HG02840 (cell line): ENCODE data around the gene MMP20.

Source experiments
- ATAC-seq: cut with Tn5 transposase; IDR thresholded peaks from one replicate; pipeline ENCODE4 v1.9.1; 2021; ENCODE audit warnings: mild to moderate bottlenecking, moderate library complexity, moderate number of reproducible peaks; ENCODE audit not compliant: unreplicated experiment, low FRiP score

The MMP20 gene

DNA sequence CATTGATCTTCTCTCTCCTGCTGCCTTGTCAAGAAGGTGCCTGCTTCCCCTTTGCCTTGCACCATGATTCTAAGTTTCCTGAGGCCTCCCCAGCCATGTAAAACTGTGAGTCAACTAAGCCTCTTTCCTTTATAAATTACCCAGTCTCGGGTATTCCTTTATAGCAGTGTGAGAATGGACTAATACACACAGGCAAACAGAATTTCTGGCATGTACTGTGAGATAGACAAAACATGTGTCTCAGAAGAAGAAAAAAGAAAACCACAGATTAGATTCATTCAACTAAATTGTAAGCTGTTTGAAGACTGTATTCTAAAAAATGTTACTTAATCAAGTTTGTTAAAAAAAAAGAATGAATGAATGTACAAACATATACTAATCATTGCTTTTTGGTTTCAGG lies 1.5 kb upstream of the MMP20 start:
- no peak for ATAC-seq

GRCh38 chr11:102623998-102624397 lies 1.1 kb downstream of the MMP20 start:
- no peak for ATAC-seq

GRCh38 chr11:102623128-102623527 lies 2.0 kb downstream of the MMP20 start:
- no peak for ATAC-seq

DNA sequence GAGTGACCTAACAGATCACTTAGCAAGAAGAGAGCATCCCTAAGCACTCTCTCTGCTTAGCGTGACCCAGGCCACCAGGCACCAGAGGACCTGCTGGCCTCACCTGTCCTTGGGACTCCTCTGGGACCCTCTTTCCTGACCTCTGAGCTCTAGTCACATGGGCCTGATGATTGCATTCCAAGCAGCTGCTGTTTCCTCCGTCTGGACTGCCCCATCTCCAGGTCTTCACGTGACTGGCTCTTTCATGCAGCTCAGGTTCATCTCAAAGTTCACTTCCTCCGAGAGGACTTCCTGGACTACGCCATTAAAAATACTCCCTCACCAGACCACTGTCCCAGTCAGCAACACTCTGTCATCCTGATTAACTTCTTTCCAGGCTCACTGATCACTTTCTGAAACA lies 2.9 kb downstream of the MMP20 start:
- ATAC-seq = no peak

DNA sequence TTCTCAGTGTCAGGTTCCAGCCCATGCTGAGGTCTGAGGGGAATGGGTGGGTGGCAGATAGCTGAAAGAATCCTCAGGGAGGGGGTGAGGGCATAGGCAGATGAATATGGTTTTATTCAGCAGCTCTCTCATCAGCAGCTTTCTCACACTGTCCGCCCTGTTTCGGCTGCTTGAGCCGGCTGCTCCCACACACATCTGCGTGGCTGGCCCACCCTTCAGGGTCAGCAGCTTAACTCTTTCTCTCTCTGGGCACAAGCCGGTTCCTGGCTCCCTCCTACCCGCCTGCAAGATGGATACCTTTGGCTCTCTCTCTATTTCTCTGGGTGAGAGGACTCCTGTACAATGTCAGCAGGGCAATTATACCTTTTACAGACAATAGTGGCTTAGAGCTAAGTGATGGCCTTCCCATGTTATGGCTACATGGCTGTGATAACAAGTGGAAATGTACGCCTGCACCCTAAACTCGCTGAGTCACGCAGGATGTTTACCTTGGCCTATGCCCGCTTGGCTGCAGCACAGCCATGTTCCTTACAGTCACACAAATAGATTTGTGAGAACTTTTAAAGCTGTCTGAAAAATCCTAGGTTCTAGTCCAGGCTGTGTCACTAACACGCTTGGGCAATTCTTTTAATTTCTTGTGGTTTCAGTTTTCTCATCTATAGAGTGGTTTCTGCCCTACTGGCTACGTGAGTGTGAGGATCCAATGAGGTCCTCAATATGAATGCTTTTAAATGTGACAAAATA lies 4.1 kb downstream of the MMP20 start:
- no peak for ATAC-seq

DNA sequence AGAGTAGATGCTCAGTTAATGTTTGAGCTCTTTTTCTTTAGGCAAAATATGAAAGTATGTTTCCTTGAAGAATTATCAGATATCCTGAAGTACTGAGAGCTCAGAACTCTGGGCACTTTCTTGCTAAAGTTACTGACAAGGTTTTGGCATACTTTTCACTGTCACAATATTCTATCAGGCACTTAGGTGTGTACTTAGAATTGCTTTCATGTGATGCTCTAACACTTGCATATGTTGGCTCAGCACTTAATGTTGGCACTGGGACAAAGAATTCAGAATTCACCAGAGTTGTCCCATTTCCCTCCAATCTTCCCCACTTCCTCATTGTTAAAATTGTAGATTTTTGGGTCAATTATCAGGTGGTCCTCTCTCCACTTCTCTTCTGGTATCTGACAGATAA lies 5.0 kb downstream of the MMP20 start:
- no peak for ATAC-seq

GRCh38 chr11:102617466-102618008 lies 7.6 kb downstream of the MMP20 start:
- no peak for ATAC-seq

DNA sequence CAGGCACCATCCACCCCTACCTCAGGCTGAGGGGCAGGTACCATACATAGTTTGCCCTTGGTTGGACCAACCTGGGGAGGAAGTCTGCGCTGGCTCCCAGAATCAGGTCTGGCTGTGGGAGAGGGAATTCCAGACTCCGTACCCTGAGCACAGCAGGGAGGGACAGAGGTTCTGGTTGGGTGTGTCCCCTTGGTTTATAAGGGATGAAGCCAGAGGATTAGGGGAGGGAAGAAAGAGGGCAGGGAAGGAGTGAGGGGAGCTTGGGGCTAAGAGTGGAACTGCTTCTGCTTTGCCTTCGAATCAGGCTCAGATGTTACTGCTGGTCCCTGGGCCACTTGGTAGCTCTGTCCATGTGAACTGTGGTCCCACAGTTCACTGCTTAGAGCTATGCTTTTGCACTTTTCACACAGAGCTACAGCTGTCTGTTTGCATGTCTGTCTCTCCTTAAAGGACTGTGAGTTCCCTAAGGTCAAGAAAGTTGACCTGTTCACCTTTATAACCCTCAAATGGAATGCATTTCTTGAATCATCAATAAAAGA lies 9.2 kb downstream of the MMP20 start:
- ATAC-seq = no peak

DNA sequence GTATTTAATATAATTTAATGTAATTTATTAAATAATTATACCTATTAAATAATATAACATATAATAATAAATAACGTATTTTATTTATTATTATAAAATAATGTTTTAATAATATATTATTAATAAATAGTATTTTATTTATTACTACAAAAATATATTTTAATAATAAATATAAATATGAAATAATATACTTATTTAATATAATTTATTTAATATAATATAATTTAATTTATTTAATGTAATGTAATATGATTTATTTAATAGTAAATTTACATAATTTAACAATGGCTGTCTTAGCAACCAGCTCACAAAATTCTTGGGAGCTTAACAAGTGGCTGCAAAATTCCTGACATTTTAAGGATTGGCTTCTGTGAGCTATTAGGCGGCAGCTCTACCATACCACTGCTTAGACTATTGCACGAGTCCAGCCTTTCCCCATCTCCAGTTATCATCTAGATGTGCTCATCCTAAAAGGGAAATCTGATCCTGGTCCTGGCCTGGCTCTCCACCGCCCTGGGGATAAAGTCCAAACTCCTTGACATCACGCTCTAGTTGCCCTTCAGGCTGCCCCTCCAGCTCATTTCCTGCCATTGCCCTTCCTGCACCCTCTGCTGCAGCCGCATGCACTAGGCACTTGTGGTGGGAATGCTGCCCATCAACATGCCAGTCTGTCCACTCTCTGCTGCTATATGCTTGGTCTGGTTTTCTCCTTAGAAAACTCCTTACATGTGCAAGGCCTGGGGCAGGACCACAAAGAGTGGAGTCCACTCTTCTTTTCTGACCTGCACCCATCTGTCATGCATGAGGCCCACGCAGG lies 9.8 kb downstream of the MMP20 start:
- no peak for ATAC-seq

GRCh38 chr11:102614485-102614884 lies 10.6 kb downstream of the MMP20 start:
- no peak for ATAC-seq

GRCh38 chr11:102614031-102614430 lies 11.1 kb downstream of the MMP20 start:
- ATAC-seq = no peak

DNA sequence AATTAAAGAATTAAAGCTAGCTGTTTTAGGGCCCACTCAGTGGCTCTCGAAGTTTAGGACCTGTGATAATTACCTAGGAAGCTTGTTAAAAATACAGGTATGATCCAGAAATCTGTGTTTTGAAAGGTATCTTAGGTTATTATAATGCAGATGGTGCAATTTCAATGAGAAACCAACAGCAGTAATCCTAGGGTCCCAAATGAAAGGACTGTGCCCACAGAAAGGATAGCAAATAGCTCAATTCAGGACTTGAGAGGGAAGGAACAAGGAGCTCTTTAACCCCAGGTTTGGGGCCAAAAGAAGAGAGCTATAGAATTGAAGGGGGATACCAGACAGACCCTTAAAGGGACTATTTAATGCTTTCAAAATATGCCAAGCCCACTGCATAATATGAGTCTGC lies 11.7 kb downstream of the MMP20 start:
- no peak for ATAC-seq

GRCh38 chr11:102611291-102611690 lies 13.8 kb downstream of the MMP20 start:
- no peak for ATAC-seq

- ATAC-seq = no peak
Observed at GRCh38 chr11:102610200-102610599, 14.9 kb downstream of the MMP20 start.

DNA sequence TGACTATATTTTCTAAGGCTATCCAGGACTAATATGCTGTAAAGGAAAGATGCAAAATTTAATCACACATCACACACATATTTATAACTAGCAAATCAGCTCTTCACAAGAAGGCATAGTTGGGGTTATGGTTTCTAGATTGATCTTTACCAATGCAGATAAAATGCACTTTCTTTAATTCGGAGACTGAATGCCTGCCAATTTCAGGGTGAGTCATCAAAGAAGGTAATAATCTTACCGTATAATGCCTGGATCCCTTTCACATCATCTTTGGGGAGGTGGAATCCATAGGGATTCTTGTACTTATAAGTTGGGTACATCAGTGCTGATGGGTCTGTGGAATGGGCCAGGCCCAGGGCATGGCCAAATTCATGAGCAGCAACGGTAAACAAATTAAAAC lies 16.4 kb downstream of the MMP20 start:
- ATAC-seq = no peak

- no peak for ATAC-seq
Observed at GRCh38 chr11:102604875-102605274, 20.3 kb downstream of the MMP20 start.

- no peak for ATAC-seq
Observed at GRCh38 chr11:102604011-102604410, 21.1 kb downstream of the MMP20 start.

DNA sequence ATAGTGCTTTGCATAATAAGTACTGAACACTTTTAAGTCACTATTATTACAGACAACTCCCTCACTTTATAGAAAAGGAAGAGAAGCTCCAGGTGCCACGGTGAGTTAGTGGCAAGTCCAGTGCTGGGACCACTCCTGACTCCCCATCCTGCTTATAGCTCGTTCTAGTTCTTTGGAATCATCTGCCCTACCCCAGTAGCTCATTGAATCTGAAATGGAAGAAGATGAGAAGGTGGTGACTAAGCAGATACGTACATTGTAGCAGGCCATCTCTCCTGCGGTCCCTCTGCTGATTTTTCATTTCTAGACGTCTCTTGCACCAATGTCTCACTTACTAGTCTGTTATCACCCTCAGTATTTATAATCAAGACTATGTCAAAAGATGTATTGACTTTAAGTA lies 21.6 kb downstream of the MMP20 start:
- no peak for ATAC-seq

- no peak for ATAC-seq
Observed at GRCh38 chr11:102603091-102603490, 22.0 kb downstream of the MMP20 start.

DNA sequence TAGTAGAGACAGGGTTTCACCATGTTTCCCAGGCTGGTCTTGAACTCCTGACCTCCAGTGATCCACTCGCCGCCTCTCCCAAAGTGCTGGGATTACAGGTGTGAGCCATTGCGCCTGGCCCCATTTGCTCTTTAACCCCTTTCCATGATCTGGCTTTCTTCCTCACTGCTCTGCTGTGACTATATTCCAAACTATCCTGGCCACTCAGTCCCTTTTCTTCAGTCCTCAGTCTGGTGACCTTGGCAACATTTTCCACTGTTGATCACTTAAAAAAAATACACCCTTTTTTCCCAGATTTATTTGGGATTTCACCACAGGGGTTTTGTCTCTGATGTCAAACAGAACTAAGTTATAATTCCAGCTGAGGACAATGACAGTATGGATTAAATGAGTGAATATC lies 24.5 kb downstream of the MMP20 start:
- no peak for ATAC-seq

DNA sequence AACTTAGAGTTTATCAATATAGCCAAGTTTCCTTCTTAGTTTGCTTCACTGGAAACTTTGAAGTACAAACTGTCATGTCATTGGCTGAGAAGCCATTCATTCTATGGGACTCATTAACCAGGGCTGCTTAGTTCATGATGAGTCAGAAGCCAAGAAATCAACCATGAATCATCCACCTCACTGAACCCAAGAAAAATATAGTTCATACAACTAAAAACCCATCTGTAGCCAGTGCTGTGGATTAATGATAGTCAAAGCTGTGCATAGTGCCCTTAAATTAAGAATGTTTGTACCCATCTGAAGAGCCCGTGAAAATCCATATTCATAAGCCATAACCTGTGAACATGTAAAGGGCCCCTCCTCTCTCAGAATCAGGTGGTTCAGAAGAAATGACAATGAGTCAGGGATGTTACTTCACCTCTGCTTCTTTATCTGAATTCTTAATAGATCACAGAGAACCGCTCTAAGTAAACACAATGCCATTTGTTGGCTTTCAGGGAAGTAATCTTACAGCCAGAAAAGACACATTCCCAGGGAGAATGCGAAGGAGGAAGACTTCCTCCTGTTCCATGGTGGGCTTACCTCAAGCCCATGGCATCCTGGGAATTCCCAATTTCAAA lies 25.4 kb downstream of the MMP20 start:
- peak; percentile 96 for ATAC-seq
